Liver (tissue), 3 donors: ENCODE results near the gene RREB1.

Source experiments
- ATF3 ChIP-seq: IDR thresholded peaks from 2 replicates; pipeline ENCODE4 v1.6.1; 2016; ENCODE audit warnings: antibody characterized with exemption
- EGR1 ChIP-seq, 2 donors: IDR thresholded peaks; 2 replicates each; pipeline ENCODE4 v1.6.1; 2016 to 2018; ENCODE audit warnings: antibody characterized with exemption in 2 of 2, low read depth in 2 of 2
- FOXA1 ChIP-seq: IDR thresholded peaks from 2 replicates; pipeline ENCODE4 v1.6.1; 2016; ENCODE audit warnings: antibody characterized with exemption
- JUND ChIP-seq, 2 donors: IDR thresholded peaks; 2 replicates each; pipeline ENCODE4 v1.6.1; 2016; ENCODE audit warnings: antibody characterized with exemption in 2 of 2
- MAX ChIP-seq: IDR thresholded peaks from 2 replicates; pipeline ENCODE4 v1.6.1; 2016; ENCODE audit warnings: antibody characterized with exemption
- REST ChIP-seq: IDR thresholded peaks from 2 replicates; pipeline ENCODE4 v1.6.1; 2016; ENCODE audit warnings: antibody characterized with exemption, mild to moderate bottlenecking
- SP1 ChIP-seq: IDR thresholded peaks from 2 replicates; pipeline ENCODE4 v1.6.1; 2018; ENCODE audit warnings: antibody characterized with exemption, mild to moderate bottlenecking
- TAF1 ChIP-seq: conservative IDR thresholded peaks from 2 replicates; pipeline ENCODE4 v1.6.1; 2016; ENCODE audit warnings: antibody characterized with exemption, mild to moderate bottlenecking
- YY1 ChIP-seq: IDR thresholded peaks from 2 replicates; pipeline ENCODE4 v1.6.1; 2016; ENCODE audit warnings: antibody characterized with exemption, mild to moderate bottlenecking
- TF ChIP-seq, protein P1 (sequence below): fragments of 150-350 bp; IDR thresholded peaks from 2 replicates; pipeline ENCODE4 v1.5.1; 2017; ENCODE audit warnings: improper control_type of control experiment, low read depth, low read length; ENCODE audit not compliant: missing input control
- donor health status: healthy.
- donor health status: healthy.

GRCh38 chr6:7224731-7225130 is 117.0 kb downstream of the RREB1 start:
- TF ChIP-seq, protein P1, sequence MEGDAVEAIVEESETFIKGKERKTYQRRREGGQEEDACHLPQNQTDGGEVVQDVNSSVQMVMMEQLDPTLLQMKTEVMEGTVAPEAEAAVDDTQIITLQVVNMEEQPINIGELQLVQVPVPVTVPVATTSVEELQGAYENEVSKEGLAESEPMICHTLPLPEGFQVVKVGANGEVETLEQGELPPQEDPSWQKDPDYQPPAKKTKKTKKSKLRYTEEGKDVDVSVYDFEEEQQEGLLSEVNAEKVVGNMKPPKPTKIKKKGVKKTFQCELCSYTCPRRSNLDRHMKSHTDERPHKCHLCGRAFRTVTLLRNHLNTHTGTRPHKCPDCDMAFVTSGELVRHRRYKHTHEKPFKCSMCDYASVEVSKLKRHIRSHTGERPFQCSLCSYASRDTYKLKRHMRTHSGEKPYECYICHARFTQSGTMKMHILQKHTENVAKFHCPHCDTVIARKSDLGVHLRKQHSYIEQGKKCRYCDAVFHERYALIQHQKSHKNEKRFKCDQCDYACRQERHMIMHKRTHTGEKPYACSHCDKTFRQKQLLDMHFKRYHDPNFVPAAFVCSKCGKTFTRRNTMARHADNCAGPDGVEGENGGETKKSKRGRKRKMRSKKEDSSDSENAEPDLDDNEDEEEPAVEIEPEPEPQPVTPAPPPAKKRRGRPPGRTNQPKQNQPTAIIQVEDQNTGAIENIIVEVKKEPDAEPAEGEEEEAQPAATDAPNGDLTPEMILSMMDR, result no peak
- TF ChIP-seq YY1, result no peak
- no peak for TF ChIP-seq JUND (IDR thresholded peaks at IDR 0.05)
- TF ChIP-seq ATF3, result no peak
- no peak for TF ChIP-seq SP1
- TF ChIP-seq REST, result no peak
- TF ChIP-seq MAX, result no peak
- TF ChIP-seq TAF1, result no peak
- TF ChIP-seq FOXA1, result no peak
- no peak for TF ChIP-seq EGR1 (IDR thresholded peaks at IDR 0.05; ENCODE audit: low read depth in 2 of 2)
